B cell (primary cell): ENCODE results near the gene TUBA4A. TPM values are rescaled to one million over a fixed set of nuclear protein-coding genes. Genes with fewer than 3 reads are reported as not detected.

Source experiments
- ATAC-seq: fragments of 200-7000 bp; cut with Tn5 transposase; one replicate; pipeline ENCODE4 v1.10.0; 2021; ENCODE audit warnings: low read depth, mild to moderate bottlenecking, moderate number of reproducible peaks, moderate library complexity
- CTCF ChIA-PET: fragments of 350-600 bp; sonication (Branson Sonifier 250); formaldehyde crosslinking; loops from one replicate; lab custom pipeline; 2021; ENCODE audit warnings: antibody characterized with exemption, inconsistent platforms; lab: Charles Lee
- POLR2A ChIA-PET: fragments of 350-600 bp; sonication (Branson Sonifier 250); formaldehyde crosslinking; loops from one replicate; lab custom pipeline; 2021; ENCODE audit warnings: antibody characterized with exemption; lab: Charles Lee
- DNase-seq: peaks from one replicate; pipeline ENCODE4 v3.0.0; 2013
- H2AFZ ChIP-seq: 2 replicates; pipeline ENCODE4 v1.6.1; 2012; ENCODE audit warnings: mild to moderate bottlenecking, low read depth, low read length; ENCODE audit not compliant: insufficient read depth, poor library complexity, severe bottlenecking
- H3K27ac ChIP-seq, 2 donors: 1 replicate in 1 of 2; 2 replicates in 1 of 2; pipeline ENCODE4 v1.5.1; 2012 to 2013; ENCODE audit warnings: low read length in 2 of 2, mild to moderate bottlenecking in 2 of 2, moderate library complexity in 1 of 2
- H3K27me3 ChIP-seq, 4 experiments: fragments of 200-600 bp in 1 of 4; sonication (generic) in 1 of 4; replicated peaks in 1 of 4; 1 replicate in 2 of 4; 2 replicates in 2 of 4; pipeline versions ENCODE4 v1.6.1 to v1.7.0; 2013 to 2016; ENCODE audit warnings: low read length in 3 of 4, mild to moderate bottlenecking in 2 of 4, mixed read lengths in 1 of 4, moderate library complexity in 1 of 4; ENCODE audit not compliant: insufficient read depth in 4 of 4, control insufficient read depth in 3 of 4; ENCODE audit errors: control extremely low read depth in 1 of 4
- H3K36me3 ChIP-seq, 2 experiments: replicated peaks in 1 of 2; 1 replicate in 1 of 2; 2 replicates in 1 of 2; pipeline versions ENCODE4 v1.6.1 to v1.7.1; 2013; ENCODE audit warnings: low read length in 1 of 2; ENCODE audit not compliant: insufficient read depth in 2 of 2, control insufficient read depth in 1 of 2; ENCODE audit errors: control extremely low read depth in 1 of 2, extremely low read depth in 1 of 2
- H3K4me1 ChIP-seq, 2 donors: fragments of 200-600 bp in 1 of 2; sonication (generic) in 1 of 2; 1 replicate in 1 of 2; 2 replicates in 1 of 2; pipeline versions ENCODE4 v1.5.1 to v1.6.1; 2013 to 2017; ENCODE audit warnings: low read length in 2 of 2; ENCODE audit not compliant: control insufficient read depth in 2 of 2, insufficient read depth in 2 of 2
- H3K4me2 ChIP-seq: replicated peaks from 2 replicates; pipeline ENCODE3; 2012; ENCODE audit warnings: mild to moderate bottlenecking, low read depth, low read length; ENCODE audit not compliant: poor library complexity, severe bottlenecking
- H3K4me3 ChIP-seq, 5 experiments: fragments of 200-600 bp in 1 of 5; sonication (generic) in 1 of 5; 1 replicate in 3 of 5; 2 replicates in 2 of 5; pipeline versions ENCODE4 v1.5.1 to v1.7.0; 2011 to 2016; ENCODE audit warnings: low read length in 4 of 5, mild to moderate bottlenecking in 4 of 5, low read depth in 2 of 5, control low read depth in 1 of 5, moderate library complexity in 1 of 5; ENCODE audit not compliant: insufficient read depth in 1 of 5; ENCODE audit errors: control extremely low read depth in 1 of 5, extremely low read depth in 1 of 5
- H3K79me2 ChIP-seq: fragments of 200-600 bp; sonication (generic); one replicate; pipeline ENCODE4 v1.6.0; 2016; ENCODE audit warnings: low read length; ENCODE audit not compliant: control insufficient read depth, insufficient read depth
- H3K9ac ChIP-seq: fragments of 200-600 bp; sonication (generic); 2 replicates; pipeline ENCODE4 v1.6.1; 2017; ENCODE audit warnings: mild to moderate bottlenecking, low read length, moderate library complexity
- H3K9me3 ChIP-seq, 3 donors: one replicate each; pipeline versions ENCODE4 v1.6.1 to v1.7.1; 2013; ENCODE audit warnings: low read length in 2 of 3; ENCODE audit not compliant: control insufficient read depth in 2 of 3, insufficient read depth in 1 of 3; ENCODE audit errors: control extremely low read depth in 1 of 3
- H4K20me1 ChIP-seq: 2 replicates; pipeline ENCODE4 v1.6.0; 2012; ENCODE audit warnings: mild to moderate bottlenecking, low read length; ENCODE audit not compliant: insufficient read depth, control insufficient read depth, poor library complexity, severe bottlenecking
- H3K27ac Mint-ChIP-seq: one replicate; pipeline ENCODE4 v1.8.0; 2021; ENCODE audit warnings: mixed read lengths
- H3K27me3 Mint-ChIP-seq: one replicate; pipeline ENCODE4 v1.8.0; 2021; ENCODE audit warnings: mixed read lengths
- H3K4me1 Mint-ChIP-seq: one replicate; pipeline ENCODE4 v1.8.0; 2021; ENCODE audit warnings: mixed read lengths
- H3K4me3 Mint-ChIP-seq: one replicate; pipeline ENCODE4 v1.8.0; 2021; ENCODE audit warnings: mixed read lengths
- H3K9me3 Mint-ChIP-seq: one replicate; pipeline ENCODE4 v1.8.0; 2022; ENCODE audit warnings: mixed read lengths; ENCODE audit not compliant: insufficient read depth
- EZH2 ChIP-seq: IDR thresholded peaks from 2 replicates; pipeline ENCODE4 v1.6.1; 2012; ENCODE audit warnings: borderline replicate concordance, low read depth, mild to moderate bottlenecking, moderate library complexity, low read length; ENCODE audit not compliant: insufficient read depth, poor library complexity, severe bottlenecking
- WGBS: methylation state at CpG from one replicate; pipeline ENCODE4 v1.1.5; 2013; ENCODE audit warnings: missing lambda C conversion rate; ENCODE audit not compliant: insufficient coverage; 5-methylcytosine and 5-hydroxymethylcytosine counted together
- intact Hi-C: fragments of 100-400 bp; cut with micrococcal nuclease; formaldehyde crosslinking; loops from one replicate; pipeline ENCODE4 v1.10.0; 2022
- polyA plus RNA-seq: library from polyadenylated mRNA; depleted of rRNA; stranded (reverse); fragments of >200 nt; gene quantifications from 2 replicates; pipeline ENCODE4 v1.2.3, GENCODE V29; 2012
- total RNA-seq, 2 donors: library from RNA; stranded (reverse); fragments of 120-200 nt in 1 of 2; gene quantifications; 1 replicate in 1 of 2; 2 replicates in 1 of 2; pipeline versions ENCODE4 v1.2.3 to v1.2.4, GENCODE V29; 2013 to 2022
- TF ChIP-seq, protein P1 (sequence below): fragments of 200-600 bp; IDR thresholded peaks from one replicate; pipeline ENCODE4 v1.8.0; 2022; ENCODE audit warnings: antibody characterized with exemption, mild to moderate bottlenecking

The TUBA4A gene
- total and polyA plus RNA-seq, 2 donors (not counting 1 experiment from before 2014, with no cell fraction given), result 196 to 338 TPM

DNA sequence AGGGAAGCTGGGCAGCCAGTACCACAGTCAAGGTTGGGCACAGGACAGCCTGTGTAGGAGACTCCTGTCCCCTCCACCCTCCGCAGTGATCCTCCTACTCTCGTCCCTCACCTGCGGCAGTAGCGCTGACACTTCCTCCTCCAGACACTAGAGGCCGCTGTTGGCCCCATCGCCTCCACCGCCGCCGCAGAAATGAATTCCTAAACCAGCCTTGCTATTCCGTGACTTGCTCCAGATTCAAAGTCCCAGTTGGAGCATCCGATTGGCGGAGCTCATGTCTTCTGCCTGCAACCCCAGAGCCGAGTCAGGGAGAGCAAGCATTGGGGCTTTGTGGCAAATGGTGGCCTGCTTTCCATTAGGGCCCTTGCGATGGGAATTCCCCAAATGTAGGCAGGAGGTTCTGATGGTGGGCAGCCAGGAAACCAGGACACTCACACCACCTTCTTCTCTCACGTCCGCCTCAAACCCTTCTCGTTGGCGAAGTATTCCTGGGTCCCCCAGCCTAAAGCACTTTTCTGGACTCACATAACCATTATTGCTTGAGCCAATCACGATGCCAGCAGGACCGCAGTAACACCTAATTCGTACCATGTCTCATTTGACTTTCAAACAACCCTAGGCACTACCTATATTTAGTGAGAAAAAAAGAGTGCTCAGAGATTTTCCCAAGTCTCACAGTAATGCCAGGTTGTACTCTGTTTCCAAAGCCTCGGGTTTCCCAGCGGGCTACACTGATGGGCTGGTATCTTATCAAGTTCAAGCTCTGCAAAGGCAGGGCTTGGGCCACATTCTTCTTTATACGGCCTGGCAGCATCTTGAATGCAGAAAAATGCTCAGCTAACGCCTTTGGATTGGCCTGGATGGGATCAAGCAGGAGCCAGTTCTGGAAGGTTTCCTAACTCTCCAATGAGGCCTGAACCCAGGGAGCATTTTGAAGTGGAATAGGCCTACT lies 24.3 kb upstream of the TUBA4A start:
- DNase-seq (peak; percentile 88), ATAC-seq (peak; percentile 15)
- H3K9me3 ChIP-seq, result no peaks in the 10 kb centered on the region
- Mint-ChIP-seq H3K9me3 (no peaks in the 10 kb centered on the region), H3K27me3 (no peaks in the 10 kb centered on the region), H3K4me3 (peak overlapping the region; percentile 92), H3K27ac (peak overlapping the region; percentile 96), H3K4me1 (peaks cover 52% of the 10 kb centered on the region)
- H3K27me3 ChIP-seq, result no peaks in the 10 kb centered on the region
- H2AFZ ChIP-seq, result peak overlapping the region; percentile 63
- TF ChIP-seq, protein P1, sequence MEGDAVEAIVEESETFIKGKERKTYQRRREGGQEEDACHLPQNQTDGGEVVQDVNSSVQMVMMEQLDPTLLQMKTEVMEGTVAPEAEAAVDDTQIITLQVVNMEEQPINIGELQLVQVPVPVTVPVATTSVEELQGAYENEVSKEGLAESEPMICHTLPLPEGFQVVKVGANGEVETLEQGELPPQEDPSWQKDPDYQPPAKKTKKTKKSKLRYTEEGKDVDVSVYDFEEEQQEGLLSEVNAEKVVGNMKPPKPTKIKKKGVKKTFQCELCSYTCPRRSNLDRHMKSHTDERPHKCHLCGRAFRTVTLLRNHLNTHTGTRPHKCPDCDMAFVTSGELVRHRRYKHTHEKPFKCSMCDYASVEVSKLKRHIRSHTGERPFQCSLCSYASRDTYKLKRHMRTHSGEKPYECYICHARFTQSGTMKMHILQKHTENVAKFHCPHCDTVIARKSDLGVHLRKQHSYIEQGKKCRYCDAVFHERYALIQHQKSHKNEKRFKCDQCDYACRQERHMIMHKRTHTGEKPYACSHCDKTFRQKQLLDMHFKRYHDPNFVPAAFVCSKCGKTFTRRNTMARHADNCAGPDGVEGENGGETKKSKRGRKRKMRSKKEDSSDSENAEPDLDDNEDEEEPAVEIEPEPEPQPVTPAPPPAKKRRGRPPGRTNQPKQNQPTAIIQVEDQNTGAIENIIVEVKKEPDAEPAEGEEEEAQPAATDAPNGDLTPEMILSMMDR, result peak; percentile 98
- no peak for TF ChIP-seq EZH2
- H3K4me2 ChIP-seq, result peak overlapping the region; percentile 93
- peaks cover 2 to 29% of the 10 kb centered on the region in 2 experiments for H3K36me3 ChIP-seq
- H3K4me3 ChIP-seq, result peak overlapping the region; percentile 46 to 77 (median 67)
- H3K79me2 ChIP-seq, result peaks cover 36% of the 10 kb centered on the region
- WGBS, result 13% methylated on average over 23 of the region's 25 CpGs
- H4K20me1 ChIP-seq, result peaks cover 24% of the 10 kb centered on the region
- ChIA-PET CTCF (interaction anchor here (0.9 to 15.8 kb wide), 21 partner anchors 9 to 618 kb away, joined by 3 to 239 read pairs (median 7); partner anchors contain the start of genes ANKZF1, ATG9A, BCS1L and CNPPD1), POLR2A (interaction anchor here (0.6 to 7.2 kb wide), 17 partner anchors 16 to 404 kb away, joined by 3 to 106 read pairs (median 9); partner anchors contain the start of genes ABCB6, ANKZF1, ATG9A and CNPPD1)
- H3K9ac ChIP-seq, result peak overlapping the region; percentile 65
- H3K4me1 ChIP-seq, result peaks cover 32 to 48% of the 10 kb centered on the region in 2 donors
- peak overlapping the region; percentile 98 to 100 for H3K27ac ChIP-seq
- intact Hi-C loops, result loop anchor here (2.0 to 10.0 kb wide), 5 partner anchors 33 to 397 kb away; partner anchors contain the start of genes GLB1L, GMPPA, STK11IP and STK16
